22Rv1 (cell line): ENCODE data around the gene TTLL10.

Experiments
- ZFX ChIP-seq: fragments of 450-650 bp; IDR thresholded peaks from 2 replicates; pipeline ENCODE4 v1.6.1; 2017; ENCODE audit warnings: antibody characterized with exemption, borderline replicate concordance
- TF ChIP-seq, protein P1 (sequence below): fragments of 450-650 bp; IDR thresholded peaks from 2 replicates; pipeline ENCODE4 v1.5.1; 2017; ENCODE audit warnings: mild to moderate bottlenecking

DNA sequence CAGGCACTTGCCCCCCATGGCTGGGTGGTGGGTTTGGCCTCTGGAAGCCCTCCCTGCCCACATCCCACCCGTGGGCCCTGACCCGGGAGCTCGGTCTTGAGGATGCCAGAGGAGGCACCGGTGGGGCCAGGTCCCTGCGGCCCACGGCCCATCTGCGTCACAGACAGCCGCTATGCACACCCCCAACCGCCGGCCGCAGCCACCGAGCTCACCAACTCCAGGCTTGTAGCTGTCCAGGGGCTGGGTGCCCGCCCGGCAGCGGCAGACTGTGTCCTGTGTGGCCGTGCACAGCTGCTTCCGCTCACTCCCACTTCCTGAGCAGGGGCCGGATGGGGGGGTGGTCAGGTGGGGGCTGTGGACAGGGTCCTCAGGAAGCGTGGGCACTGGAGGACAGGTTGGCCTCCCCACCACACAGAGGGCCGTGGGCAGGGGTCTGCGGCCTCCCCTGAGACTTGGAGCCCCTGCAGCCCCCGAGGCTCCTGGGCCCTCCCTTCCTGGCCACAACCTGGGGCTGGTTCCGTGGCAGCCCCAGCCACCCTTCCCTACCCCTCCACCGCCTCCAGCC is 39.2 kb downstream of the TTLL10 start:
- TF ChIP-seq, protein P1, sequence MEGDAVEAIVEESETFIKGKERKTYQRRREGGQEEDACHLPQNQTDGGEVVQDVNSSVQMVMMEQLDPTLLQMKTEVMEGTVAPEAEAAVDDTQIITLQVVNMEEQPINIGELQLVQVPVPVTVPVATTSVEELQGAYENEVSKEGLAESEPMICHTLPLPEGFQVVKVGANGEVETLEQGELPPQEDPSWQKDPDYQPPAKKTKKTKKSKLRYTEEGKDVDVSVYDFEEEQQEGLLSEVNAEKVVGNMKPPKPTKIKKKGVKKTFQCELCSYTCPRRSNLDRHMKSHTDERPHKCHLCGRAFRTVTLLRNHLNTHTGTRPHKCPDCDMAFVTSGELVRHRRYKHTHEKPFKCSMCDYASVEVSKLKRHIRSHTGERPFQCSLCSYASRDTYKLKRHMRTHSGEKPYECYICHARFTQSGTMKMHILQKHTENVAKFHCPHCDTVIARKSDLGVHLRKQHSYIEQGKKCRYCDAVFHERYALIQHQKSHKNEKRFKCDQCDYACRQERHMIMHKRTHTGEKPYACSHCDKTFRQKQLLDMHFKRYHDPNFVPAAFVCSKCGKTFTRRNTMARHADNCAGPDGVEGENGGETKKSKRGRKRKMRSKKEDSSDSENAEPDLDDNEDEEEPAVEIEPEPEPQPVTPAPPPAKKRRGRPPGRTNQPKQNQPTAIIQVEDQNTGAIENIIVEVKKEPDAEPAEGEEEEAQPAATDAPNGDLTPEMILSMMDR, result no peak
- TF ChIP-seq ZFX, result no peak
